HEK293 (cell line): ENCODE data around the gene TBCK.

Experiments used
- BCL11A ChIP-seq: fragments of 450-650 bp; formaldehyde crosslinking; IDR thresholded peaks from 2 replicates; pipeline ENCODE4 v1.5.1; 2016; ENCODE audit warnings: low read depth, missing biosample characterization, missing genetic modification characterization
- ZNF174 ChIP-seq: fragments of 450-650 bp; formaldehyde crosslinking; IDR thresholded peaks from 2 replicates; pipeline ENCODE4 v1.5.0; 2017; ENCODE audit warnings: missing biosample characterization, mild to moderate bottlenecking, missing genetic modification characterization
- ZNF274 ChIP-seq, 2 experiments: fragments of 200-500 bp in 1 of 2; fragments of 450-650 bp in 1 of 2; sonication (Bioruptor generic) in 1 of 2; formaldehyde crosslinking in 1 of 2; IDR thresholded peaks; 2 replicates each; pipeline versions ENCODE4 v1.5.1 to v1.6.1; 2014 to 2016; ENCODE audit warnings: borderline replicate concordance in 1 of 2, inconsistent platforms in 1 of 2, low read length in 1 of 2, missing biosample characterization in 1 of 2, missing genetic modification characterization in 1 of 2
- ZNF747 ChIP-seq: fragments of 450-650 bp; formaldehyde crosslinking; IDR thresholded peaks from 2 replicates; pipeline ENCODE4 v1.5.1; 2016; ENCODE audit warnings: missing biosample characterization, missing genetic modification characterization
- TF ChIP-seq, protein P1 (sequence below): fragments of 450-650 bp; formaldehyde crosslinking; IDR thresholded peaks from 2 replicates; pipeline ENCODE4 v1.5.1; 2016; ENCODE audit warnings: missing biosample characterization, missing genetic modification characterization

DNA sequence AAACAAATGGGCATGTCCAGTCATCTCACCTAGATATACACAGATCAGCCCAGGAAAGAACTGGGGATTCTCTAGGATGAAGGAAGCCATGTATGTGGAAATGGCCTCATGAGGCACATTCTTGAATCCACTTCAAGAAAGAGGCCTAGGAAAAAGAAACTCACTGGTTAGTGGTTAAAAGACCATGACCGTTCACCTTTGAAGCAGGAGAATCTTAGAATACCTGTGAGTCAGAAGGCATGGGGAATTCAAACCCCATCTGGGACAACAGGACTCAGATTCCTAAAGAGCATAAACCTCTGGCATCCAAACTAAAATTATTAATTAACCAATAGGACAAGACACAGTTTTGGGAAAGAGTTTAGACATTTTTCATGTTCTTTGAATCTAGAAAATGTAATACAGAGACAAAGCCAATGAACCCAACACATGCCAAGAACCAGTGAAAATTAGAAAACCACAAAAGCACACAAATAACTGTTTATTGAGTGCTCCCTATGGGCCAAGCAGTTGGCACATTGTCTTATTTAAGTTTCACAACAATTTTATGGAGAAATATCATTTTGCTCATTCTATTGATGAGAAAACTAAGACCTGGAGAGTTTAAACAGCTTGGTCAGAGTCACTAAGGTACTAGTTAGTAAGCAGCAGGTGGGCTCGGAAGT is 323.2 kb downstream of the TBCK start:
- no peak for TF ChIP-seq BCL11A (tag by site-specific recombination)
- TF ChIP-seq, protein P1, sequence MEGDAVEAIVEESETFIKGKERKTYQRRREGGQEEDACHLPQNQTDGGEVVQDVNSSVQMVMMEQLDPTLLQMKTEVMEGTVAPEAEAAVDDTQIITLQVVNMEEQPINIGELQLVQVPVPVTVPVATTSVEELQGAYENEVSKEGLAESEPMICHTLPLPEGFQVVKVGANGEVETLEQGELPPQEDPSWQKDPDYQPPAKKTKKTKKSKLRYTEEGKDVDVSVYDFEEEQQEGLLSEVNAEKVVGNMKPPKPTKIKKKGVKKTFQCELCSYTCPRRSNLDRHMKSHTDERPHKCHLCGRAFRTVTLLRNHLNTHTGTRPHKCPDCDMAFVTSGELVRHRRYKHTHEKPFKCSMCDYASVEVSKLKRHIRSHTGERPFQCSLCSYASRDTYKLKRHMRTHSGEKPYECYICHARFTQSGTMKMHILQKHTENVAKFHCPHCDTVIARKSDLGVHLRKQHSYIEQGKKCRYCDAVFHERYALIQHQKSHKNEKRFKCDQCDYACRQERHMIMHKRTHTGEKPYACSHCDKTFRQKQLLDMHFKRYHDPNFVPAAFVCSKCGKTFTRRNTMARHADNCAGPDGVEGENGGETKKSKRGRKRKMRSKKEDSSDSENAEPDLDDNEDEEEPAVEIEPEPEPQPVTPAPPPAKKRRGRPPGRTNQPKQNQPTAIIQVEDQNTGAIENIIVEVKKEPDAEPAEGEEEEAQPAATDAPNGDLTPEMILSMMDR (tag by site-specific recombination) = no peak
- no peak for TF ChIP-seq ZNF274 (IDR thresholded peaks at IDR 0.05; ENCODE audit: low read length)
- TF ChIP-seq ZNF274 (tag by site-specific recombination; IDR thresholded peaks at IDR 0.05; ENCODE audit: borderline replicate concordance) = no peak
- no peak for TF ChIP-seq ZNF174 (tag by site-specific recombination)
- TF ChIP-seq ZNF747 (tag by site-specific recombination) = no peak
